Uterus (tissue), 2 donors: ENCODE data around the gene ABI3BP.

ENCODE experiments used
- CTCF ChIP-seq, 4 experiments: fragments of 200-600 bp in 2 of 4; fragments of 450-650 bp in 2 of 4; sonication (generic) in 2 of 4; IDR thresholded peaks; one replicate each; pipeline ENCODE4 v1.5.1; 2016 to 2019; ENCODE audit warnings: antibody characterized with exemption in 4 of 4, mild to moderate bottlenecking in 2 of 4, moderate library complexity in 1 of 4
- POLR2A ChIP-seq, 2 donors: fragments of 450-650 bp; IDR thresholded peaks; one replicate each; pipeline ENCODE4 v1.6.1; 2016; ENCODE audit warnings: antibody characterized with exemption in 2 of 2, mild to moderate bottlenecking in 1 of 2, moderate library complexity in 1 of 2

- TF ChIP-seq CTCF (IDR thresholded peaks at IDR 0.05), result no peak
- TF ChIP-seq POLR2A (IDR thresholded peaks at IDR 0.05), result no peak
Measured at GRCh38 chr3:100873611-100874010, 119.6 kb downstream of the ABI3BP start.
